GM21390 (cell line): ENCODE measurements around the gene ACACB.

Source experiments
- ATAC-seq: cut with Tn5 transposase; IDR thresholded peaks from one replicate; pipeline ENCODE4 v1.9.1; 2021; ENCODE audit not compliant: unreplicated experiment

The ACACB gene

DNA sequence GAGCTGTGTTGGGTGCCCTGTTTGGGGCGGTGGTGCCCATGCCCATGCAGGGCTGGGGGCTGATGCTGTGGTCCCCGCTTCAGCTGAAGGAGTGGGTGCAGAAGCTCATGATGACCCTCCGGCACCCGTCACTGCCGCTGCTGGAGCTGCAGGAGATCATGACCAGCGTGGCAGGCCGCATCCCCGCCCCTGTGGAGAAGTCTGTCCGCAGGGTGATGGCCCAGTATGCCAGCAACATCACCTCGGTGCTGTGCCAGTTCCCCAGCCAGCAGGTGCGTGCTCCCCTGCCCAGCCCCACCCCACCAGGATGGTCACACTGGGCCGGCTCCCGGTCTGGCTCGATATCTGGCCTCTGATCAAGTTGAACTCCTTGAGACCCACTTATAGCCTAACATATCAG is 92.7 kb downstream of the ACACB start:
- ATAC-seq: no peak

DNA sequence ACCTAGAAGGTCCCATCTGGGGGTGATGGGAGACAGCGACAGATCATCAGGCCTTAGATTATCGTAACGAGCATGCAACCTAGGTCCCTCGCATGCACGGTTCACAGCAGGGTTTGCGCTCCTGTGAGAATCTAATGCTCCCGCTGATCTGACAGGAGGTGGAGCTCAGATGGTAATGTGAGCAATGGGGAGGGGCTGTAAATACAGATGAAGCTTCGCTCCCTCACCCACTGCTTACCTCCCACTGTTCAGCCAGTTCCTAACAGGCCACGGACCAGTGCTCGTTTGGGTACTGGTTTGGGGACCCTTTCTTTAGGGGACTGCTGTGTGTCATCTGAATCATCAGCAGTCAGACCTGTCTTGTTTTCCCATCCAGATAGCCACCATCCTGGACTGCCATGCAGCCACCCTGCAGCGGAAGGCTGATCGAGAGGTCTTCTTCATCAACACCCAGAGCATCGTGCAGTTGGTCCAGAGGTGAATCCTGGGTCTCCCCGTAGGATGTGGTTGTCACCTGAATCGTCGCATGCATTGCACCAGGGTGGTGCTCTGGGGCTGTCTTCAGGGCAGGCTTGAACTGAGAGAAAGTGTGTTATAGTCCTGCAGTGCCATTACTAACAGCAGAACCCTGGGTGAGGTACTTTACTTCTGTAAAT is 96.2 kb downstream of the ACACB start:
- ATAC-seq: no peak

DNA sequence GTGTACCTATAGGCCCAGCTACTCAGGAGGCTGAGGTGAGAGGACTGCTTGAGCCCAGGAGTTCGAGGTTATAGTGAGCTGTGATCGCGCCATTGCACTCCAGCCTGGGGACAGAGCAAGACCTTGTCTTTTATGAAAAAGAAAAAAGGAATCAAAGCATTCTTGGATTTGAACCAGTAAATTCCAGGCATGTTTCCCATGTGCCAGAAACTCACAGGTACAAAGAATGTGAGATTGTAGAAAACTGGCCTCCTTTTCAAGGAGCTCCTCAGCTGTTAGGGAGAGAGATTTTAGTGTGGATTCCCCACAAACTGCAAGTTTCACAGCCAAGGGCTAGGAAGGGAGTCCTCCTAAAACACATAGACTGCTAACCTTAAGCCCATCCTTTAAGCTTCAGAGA is 97.7 kb downstream of the ACACB start:
- ATAC-seq: no peak

DNA sequence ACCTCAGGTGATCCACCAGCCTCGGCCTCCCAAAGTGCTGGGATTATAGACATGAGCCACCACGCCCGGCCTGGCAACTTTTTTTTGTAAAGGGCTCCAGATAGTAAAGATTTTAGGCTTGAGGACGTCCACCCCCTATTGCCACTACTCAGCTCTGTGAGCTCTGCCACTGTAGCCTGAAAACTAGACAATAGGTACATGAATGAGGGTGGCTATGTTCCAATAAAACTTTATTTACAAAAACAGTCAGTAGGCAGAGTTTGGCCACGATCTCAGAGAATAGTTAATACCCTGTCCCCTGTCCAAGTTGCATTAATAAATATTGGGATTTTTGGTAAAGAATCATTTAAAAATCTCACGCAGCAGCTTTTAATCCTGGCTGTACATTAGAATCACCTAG is 102.6 kb downstream of the ACACB start:
- ATAC-seq: no peak

DNA sequence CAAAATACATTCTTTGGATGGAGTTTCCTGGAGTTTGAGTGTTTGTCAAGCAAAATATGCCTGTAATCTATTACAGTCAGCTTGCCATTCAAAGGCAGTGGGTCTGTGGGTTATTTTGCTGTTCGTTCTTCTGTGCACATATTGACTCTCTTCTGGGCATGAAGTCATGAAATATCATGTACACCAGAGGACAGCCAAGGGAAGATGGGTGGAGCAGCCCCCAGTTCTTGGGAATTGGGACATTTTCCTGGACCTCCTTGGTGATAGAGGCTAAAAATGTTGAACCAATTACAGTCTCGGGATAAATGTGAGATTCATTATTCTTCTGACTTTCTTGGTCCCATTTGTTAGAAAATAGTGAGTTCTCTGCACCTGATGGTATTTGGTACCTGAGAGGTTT is 103.6 kb downstream of the ACACB start:
- ATAC-seq: no peak

DNA sequence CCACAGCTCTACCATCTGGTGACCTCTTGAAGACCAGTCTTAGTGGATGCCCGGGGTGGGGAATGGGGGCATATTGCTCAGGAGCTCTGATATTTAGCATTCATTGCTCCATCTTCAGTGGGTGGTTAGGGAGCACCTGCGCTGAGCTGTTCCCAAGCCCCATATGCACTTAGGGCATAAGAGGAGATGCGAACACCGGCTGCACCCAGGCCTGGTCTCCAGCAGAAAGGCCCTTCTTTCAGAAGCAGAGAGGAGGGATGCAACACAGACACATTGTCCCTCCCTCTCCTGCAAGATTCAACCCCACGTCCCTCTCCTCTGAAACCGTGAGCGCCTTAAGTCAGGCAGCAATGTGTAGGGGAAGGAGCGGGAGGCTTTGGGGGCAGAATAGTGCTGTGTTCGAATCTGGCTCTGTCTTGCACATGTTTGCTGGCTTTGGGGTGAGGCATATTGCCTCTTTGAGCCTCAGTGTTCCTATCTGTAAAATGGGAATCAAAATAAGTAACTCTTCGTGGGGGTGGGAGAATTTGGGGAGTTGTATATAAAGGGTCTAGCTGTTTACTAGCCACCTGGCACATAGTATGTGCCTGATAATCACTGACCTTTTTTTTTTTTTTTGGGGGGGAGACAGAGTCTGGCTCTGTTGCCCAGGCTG is 105.0 kb downstream of the ACACB start:
- ATAC-seq: no peak

DNA sequence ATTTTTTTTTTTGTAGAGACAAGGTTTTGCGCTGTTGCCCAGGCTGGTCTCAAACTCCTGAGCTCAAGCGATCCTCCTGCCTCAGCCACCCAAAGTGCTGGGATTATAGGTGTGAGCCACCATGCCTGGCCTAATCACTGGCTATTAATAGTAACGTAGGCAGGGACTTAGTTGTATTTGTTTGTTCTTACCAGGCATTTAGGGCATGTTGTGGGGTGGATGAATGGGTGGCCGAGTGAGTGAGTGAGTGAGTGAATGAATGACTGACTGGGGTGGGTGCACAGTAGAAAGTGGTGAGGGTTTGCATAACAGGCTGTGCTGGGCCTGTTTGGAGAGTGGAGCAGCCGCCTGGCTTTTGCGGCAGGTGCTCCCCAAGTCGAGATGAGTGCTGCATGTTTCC is 105.7 kb downstream of the ACACB start:
- no peak for ATAC-seq

DNA sequence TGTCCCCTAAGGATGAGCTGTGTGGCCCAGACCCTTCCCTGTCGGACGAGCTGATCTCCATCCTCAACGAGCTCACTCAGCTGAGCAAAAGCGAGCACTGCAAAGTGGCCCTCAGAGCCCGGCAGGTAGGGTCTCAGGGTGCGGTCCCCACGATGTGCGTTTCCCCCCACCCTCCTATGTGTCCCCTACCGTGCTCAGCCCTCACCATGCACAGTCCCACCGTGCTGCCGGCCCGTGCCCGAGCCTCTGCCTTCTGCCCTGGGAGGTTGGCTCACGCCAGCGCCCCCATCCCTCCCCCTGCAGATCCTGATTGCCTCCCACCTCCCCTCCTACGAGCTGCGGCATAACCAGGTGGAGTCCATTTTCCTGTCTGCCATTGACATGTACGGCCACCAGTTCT is 106.1 kb downstream of the ACACB start:
- no peak for ATAC-seq

DNA sequence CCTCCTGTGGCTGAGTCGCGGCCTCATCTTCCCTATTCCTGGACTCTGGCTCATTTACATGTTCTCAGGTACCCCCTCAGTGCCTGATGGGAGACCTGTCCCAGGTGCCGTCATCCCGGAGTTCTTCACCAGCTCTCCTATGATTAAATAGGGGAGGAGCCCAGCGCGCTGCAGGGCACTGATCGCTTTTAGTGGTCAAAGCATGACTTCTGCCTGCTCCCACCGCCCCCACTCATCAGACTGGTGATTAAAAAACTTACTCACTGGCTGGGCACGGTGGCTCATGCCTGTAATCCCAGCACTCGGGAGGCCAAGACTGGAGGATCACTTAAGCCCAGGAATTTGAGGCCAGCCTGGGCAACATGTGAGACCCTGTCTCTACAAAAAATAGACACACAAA is 106.8 kb downstream of the ACACB start:
- ATAC-seq: no peak

DNA sequence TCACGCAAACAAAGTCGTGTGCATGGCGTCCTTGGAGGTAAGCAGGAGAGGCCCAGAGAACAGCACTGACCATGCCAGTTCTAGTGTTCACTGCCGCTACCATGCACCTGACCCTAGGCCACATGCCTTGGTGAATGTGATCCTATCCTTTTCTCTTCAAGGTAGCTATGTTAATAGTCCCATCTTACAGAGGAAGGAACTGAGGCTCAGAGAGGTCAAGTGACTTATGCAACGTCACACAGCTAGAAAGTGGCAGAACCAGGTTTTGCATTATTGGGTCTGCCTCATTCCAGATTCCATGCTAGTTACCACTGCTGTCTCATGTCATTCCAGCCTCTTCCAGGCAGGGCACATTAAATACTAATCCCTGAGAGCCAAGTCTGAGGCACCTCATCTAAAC is 107.5 kb downstream of the ACACB start:
- ATAC-seq: no peak

DNA sequence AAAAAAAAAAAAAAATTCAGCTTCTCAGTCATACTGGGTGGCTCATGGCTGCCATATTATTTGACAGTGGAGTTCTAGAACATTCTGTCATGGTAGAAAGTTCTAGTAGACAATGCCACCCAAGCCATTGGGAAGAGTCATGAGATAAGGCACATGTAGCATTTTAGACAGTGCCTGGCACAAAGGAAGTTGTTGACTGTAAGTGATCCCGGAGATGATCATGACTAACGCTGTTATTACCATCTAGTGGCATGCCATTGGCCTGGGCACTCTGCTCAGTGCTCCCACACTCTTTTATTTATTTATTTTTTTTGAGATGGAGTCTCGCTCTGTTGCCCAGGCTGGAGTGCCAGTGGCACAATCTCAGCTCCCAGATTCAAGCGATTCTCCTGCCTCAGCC is 112.3 kb downstream of the ACACB start:
- no peak for ATAC-seq

DNA sequence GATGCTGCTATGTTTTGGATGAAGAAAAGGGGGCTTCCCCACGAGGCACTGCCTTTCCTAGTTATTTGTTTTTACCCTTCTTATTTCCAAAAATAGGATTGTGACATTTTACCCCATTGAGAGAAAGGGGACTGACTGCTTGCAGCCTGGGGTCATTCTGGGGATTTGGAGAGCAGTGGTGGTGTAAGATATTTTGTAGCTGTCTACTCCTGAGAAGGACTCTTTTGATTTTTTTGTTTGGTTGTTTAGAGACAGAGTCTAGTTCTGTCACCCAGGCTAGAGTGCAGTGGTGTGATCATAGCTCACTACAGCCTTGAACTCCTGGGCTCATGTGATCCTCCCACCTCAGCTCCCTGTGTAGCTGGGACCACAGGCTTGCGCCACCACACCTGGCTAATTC is 113.8 kb downstream of the ACACB start:
- no peak for ATAC-seq

DNA sequence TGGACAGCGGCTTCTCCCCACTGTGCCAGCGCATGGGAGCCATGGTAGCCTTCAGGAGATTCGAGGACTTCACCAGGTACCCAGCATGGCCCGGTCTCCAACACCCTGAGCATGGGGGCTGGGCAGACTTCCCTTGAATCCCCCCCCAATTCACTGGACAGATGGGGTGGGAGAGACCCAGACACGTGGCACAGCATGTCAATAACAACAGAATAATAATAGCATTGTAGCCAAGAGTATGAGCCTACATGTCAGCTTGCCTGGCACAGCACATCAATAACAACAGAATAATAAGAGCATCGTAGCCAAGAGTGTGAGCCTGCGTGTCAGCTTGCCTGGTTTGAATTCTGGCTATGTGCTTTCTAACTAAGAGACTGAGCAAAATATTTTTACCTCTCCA is 116.3 kb downstream of the ACACB start:
- no peak for ATAC-seq

DNA sequence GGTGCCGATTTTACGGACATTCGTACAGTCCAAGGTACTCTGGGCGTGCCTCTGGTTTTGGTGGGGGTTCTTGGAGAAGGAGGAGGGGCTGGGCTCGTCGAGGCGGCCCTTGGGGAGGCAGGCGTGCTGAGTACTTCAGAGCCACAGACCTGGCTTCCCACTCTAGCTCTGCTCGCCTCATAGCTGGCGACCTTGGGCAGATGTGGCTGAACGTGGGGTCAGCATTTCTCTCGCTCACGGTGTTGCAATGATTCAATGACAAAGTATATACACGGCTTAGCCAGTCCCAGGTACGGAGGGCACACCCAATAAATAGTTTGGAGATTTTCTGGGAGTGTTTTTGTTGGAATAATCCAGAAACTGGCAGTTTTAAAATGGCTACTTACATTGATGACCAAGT is 117.6 kb downstream of the ACACB start:
- ATAC-seq: no peak

DNA sequence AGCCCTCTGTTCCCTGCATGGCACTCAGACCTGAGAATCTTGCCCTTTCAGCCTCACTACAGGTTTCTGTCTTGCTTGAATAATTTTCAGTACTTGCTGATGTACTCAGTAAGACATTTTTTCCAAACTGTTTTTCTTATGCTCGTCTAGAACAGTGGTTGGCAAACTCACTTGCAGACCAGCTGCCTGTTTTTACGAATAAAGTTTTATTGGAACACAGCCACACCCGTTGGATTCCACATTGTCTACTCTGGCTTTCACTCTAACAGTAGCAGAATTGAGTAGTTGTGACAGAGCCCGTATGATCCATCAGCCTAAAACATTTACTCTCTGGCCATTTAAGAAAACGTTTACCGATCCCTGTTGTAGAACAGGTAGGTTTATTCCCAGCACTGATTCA is 119.9 kb downstream of the ACACB start:
- ATAC-seq: no peak

DNA sequence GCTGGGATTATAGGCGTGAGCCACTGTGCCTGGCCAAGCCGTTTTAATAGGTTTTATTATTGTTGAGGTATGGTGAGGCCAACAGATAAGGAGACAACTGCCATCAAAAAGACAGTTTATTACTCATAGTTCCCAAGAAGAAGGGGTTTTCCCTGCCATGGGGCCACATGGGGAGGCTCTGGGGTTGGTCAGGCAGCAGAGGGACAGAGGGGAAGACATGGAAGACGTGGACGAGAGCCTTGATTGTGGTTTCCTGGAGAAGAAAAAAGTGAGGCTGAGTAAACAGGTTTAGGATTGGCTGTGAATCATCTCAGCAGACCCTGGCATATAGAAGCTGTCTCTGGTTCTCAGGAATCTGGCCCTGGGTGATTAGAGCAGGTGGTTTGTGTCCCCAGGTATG is 122.8 kb downstream of the ACACB start:
- no peak for ATAC-seq

DNA sequence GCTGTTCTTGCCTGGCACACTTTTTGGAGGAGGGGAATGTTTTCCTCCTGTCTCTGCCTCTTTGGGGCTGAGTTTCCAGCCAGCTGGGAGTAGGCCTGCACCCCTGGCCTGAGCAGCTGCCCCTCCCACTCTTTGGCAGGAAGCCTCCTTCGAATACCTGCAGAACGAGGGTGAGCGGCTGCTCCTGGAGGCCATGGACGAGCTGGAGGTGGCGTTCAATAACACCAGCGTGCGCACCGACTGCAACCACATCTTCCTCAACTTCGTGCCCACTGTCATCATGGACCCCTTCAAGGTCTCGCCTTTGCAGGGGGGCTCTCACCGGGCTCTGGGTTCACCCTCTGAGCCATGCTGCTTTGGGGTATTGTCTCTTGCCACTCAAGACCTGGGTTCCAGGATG is 123.3 kb downstream of the ACACB start:
- ATAC-seq: no peak

DNA sequence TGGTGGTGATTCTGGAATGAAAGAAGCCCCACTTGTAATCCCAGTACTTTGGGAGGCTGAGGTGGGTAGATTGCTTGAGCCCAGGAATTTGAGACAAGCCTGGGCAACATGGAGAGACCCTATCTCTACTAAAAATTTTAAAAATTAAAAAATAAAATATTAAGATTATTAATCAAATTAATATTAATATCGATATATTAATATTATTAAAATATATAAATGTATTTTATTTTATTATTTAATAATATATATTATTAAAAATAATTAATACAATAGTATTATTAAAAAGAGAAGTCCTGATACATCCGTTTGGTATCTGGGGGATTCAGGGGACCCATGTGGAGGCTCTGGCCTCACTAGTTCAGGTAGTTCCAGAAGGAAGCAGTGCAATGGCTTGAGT is 124.0 kb downstream of the ACACB start:
- no peak for ATAC-seq

DNA sequence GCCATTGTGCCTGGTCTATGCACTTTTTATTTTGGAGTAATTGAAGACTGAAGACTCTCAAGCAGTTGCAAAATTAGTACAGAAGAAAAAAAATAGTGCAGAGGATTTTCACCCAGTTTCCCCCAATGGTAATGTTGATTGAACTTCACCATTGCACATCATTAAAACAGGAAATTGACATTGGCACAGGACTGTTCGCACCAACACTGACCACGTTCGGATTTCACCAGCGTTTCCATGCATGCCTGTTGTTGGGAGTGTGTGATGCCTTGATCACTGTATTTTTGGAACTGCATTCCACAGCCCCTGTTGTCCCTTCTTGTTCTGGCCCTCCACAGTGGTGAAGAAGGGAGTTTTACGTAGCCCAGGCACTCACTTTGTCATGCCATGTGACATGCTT is 125.5 kb downstream of the ACACB start:
- ATAC-seq: no peak

DNA sequence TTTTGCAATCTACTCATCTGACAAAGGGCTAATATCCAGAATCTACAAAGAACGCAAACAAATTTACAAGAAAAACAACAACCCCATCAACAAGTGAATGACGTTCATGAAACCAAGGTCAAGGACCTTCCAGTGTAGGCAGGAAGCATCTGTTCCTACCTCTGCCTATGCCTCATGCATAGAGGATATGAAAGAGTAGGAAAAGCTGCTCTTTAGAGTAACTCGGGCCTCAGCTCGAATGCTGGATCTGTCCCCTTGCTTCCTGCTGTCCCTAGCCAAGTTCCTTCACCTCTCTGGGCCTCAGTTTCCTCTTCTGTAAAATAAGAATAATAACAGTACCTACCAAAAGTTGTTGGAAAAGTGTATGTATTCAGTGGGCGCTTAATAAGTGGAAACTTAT is 127.7 kb downstream of the ACACB start:
- ATAC-seq: no peak

DNA sequence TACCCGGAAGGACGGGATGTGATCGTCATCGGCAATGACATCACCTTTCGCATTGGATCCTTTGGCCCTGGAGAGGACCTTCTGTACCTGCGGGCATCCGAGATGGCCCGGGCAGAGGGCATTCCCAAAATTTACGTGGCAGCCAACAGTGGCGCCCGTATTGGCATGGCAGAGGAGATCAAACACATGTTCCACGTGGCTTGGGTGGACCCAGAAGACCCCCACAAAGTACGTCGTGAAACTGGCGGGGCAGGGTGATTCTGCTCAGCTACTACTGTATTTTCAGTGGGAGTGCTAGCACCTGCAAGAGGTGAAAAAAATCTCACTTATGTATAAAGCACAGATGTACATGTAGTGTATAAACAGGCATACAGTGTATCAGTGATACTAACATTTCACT is 129.8 kb downstream of the ACACB start:
- no peak for ATAC-seq

DNA sequence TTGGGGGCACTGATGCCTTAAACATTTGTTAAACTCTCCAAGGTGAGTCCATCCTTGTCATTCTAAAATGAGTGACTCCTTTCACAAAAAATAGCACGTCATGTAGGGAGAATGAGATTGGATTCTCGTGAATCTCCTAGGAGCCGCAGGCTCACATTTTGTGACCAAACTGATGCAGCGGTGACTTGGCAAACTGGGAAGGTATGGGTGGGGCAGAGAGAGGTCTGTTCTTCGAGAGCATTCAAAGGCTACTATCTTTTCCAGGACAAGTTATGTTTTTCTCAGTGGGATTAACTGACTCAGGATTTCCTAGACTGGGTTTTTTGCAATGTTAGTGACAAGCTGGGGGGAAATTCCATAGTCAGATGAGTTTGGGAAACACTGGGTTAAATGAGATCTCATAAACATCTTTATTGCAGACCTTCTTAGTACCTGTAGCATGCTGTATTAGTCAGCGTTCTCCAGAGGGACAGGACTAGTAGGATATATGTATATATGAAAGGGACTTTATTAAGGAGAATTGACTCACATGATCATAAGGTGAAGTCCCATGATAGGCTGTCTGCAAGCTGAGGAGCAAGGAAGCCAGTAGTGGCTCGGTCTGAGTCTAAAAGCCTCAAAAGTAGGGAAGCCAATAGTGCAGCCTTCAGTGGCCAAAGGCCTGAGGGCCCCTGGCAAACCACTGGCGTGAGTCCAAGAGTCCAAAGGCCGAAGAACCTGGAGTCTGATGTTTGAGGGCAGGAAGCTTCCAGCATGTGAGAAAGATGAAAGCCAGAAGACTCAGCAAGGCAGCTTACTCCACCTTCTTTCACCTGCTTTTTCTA is 131.7 kb downstream of the ACACB start:
- ATAC-seq: no peak
